ENCODE results near the gene COL6A6.

The COL6A6 gene

DNA sequence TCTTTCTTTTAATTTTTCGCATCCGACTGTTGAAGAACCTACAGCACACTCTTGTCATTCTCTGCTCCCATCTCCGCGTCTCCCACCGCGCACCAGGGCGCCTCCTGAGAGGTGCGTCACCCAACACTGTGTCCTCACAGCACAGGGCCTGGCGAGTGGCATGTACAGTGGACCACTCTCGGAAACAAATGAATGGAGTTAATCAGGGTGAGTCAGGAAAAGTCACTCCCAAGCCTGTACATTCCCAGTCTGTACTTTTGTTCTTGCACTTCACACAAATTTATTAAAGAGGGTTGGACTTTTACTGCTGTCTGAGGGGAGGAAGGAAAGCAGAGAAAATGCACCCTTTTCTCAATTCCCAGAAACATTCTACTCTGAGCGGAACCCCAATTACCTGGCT lies 625 bp downstream of the COL6A6 start:
- Histone ChIP-seq H3F3A (ENCODE audit: control insufficient read depth, insufficient read depth) (no peaks in the 10 kb centered on the region), H4K20me1 (ENCODE audit: control insufficient read depth, insufficient read depth, low read depth, low read length) (no peaks in the 10 kb centered on the region), H3K79me2 (ENCODE audit: control insufficient read depth, low read length) (no peaks in the 10 kb centered on the region), H3K9me2 (replicated peaks; ENCODE audit: control insufficient read depth, low read length) (no peaks in the 10 kb centered on the region), H3K4me2 (ENCODE audit: low read length) (no peak overlapping the region), H3K27me3 (ENCODE audit: control insufficient read depth, low read length) (no peaks in the 10 kb centered on the region; the same call in 1 of the 2 replicates), H3K4me3 (ENCODE audit: low read length) (no peak overlapping the region), H3K27ac (ENCODE audit: low read depth, low read length) (no peak overlapping the region), H3K9me3 (ENCODE audit: control insufficient read depth, insufficient read depth, low read length) (no peaks in the 10 kb centered on the region), H3K4me1 (ENCODE audit: control insufficient read depth, low read length) (no peaks in the 10 kb centered on the region), H3K36me3 (ENCODE audit: control insufficient read depth, low read length) (no peaks in the 10 kb centered on the region)
- TF ChIP-seq EZH2phosphoT487 (IDR thresholded peaks at IDR 0.05; ENCODE audit: borderline replicate concordance, low read length) = no peak
- TF ChIP-seq, protein P1, sequence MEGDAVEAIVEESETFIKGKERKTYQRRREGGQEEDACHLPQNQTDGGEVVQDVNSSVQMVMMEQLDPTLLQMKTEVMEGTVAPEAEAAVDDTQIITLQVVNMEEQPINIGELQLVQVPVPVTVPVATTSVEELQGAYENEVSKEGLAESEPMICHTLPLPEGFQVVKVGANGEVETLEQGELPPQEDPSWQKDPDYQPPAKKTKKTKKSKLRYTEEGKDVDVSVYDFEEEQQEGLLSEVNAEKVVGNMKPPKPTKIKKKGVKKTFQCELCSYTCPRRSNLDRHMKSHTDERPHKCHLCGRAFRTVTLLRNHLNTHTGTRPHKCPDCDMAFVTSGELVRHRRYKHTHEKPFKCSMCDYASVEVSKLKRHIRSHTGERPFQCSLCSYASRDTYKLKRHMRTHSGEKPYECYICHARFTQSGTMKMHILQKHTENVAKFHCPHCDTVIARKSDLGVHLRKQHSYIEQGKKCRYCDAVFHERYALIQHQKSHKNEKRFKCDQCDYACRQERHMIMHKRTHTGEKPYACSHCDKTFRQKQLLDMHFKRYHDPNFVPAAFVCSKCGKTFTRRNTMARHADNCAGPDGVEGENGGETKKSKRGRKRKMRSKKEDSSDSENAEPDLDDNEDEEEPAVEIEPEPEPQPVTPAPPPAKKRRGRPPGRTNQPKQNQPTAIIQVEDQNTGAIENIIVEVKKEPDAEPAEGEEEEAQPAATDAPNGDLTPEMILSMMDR (IDR thresholded peaks at IDR 0.05; ENCODE audit: low read depth, low read length, poor library complexity, severe bottlenecking) = no peak

DNA sequence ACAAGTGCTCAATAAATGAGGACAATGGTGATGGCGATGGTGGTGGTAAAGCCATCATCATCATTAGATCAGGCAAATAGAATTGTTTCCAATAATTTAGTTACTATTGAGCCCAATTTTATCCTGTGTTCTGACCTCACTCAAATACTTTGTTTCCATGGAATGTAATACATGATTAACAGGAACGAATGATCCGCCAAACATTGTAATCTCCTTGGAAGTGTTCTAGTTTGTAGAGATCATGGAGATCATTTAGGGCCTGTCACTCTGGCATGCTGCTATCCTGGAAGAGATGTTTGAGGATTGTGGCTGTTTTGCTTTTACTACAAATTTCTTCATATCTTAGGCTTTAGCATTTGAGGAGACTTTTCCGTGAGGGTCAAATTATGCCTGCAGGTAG lies 2.8 kb downstream of the COL6A6 start:
- no peaks in the 10 kb centered on the region for H3K4me1 ChIP-seq (ENCODE audit: control insufficient read depth, low read length)
- H4K20me1 ChIP-seq (ENCODE audit: control insufficient read depth, insufficient read depth, low read depth, low read length) = no peaks in the 10 kb centered on the region
- H3K4me3 ChIP-seq (ENCODE audit: low read length) = no peak overlapping the region
- no peaks in the 10 kb centered on the region for H3K9me2 ChIP-seq (replicated peaks; ENCODE audit: control insufficient read depth, low read length)
- H3K27me3 ChIP-seq (ENCODE audit: control insufficient read depth, low read length) = peaks cover 3% of the 10 kb centered on the region; the same call in 1 of the 2 replicates
- no peaks in the 10 kb centered on the region for H3F3A ChIP-seq (ENCODE audit: control insufficient read depth, insufficient read depth)
- no peaks in the 10 kb centered on the region for H3K36me3 ChIP-seq (ENCODE audit: control insufficient read depth, low read length)
- no peak overlapping the region for H3K4me2 ChIP-seq (ENCODE audit: low read length)
- no peak overlapping the region for H3K27ac ChIP-seq (ENCODE audit: low read depth, low read length)
- H3K79me2 ChIP-seq (ENCODE audit: control insufficient read depth, low read length) = no peaks in the 10 kb centered on the region
- no peak for TF ChIP-seq EZH2phosphoT487 (IDR thresholded peaks at IDR 0.05; ENCODE audit: borderline replicate concordance, low read length)
- TF ChIP-seq, protein P1 (IDR thresholded peaks at IDR 0.05; ENCODE audit: low read depth, low read length, poor library complexity, severe bottlenecking) = no peak
- H3K9me3 ChIP-seq (ENCODE audit: control insufficient read depth, insufficient read depth, low read length) = no peaks in the 10 kb centered on the region

DNA sequence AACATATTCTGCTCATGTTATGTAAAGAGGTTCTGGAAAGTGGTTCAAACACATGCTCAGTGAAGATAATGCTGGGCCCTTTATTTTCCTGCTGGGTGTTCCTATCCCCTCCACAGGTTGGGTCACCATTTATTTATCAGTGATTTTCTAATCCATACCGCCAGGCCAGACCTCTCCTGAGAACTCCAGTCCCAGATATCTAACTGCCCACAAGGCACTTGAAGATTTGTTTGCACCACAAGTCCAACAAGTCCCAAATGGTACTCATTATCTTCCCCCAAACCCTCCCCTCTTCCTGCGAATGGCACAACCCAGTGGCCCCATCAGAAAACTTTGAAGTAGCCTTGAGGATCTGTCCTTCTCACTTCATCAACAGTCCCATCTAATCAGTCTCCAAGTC lies 5.4 kb downstream of the COL6A6 start:
- Histone ChIP-seq H3K36me3 (ENCODE audit: control insufficient read depth, low read length) (no peaks in the 10 kb centered on the region), H3K4me2 (ENCODE audit: low read length) (no peak overlapping the region), H3K27ac (ENCODE audit: low read depth, low read length) (no peak overlapping the region), H3K27me3 (ENCODE audit: control insufficient read depth, low read length) (peaks cover 3% of the 10 kb centered on the region; the same call in 1 of the 2 replicates), H3K9me2 (replicated peaks; ENCODE audit: control insufficient read depth, low read length) (no peaks in the 10 kb centered on the region), H3K4me1 (ENCODE audit: control insufficient read depth, low read length) (no peaks in the 10 kb centered on the region), H3K4me3 (ENCODE audit: low read length) (no peak overlapping the region), H3F3A (ENCODE audit: control insufficient read depth, insufficient read depth) (no peaks in the 10 kb centered on the region), H4K20me1 (ENCODE audit: control insufficient read depth, insufficient read depth, low read depth, low read length) (no peaks in the 10 kb centered on the region), H3K79me2 (ENCODE audit: control insufficient read depth, low read length) (no peaks in the 10 kb centered on the region), H3K9me3 (ENCODE audit: control insufficient read depth, insufficient read depth, low read length) (no peaks in the 10 kb centered on the region)
- TF ChIP-seq, protein P1 (IDR thresholded peaks at IDR 0.05; ENCODE audit: low read depth, low read length, poor library complexity, severe bottlenecking) = no peak
- TF ChIP-seq EZH2phosphoT487 (IDR thresholded peaks at IDR 0.05; ENCODE audit: borderline replicate concordance, low read length) = no peak

Data from DOHH2 (cell line).